ENCODE measurements around the gene DIAPH3.

GRCh38 chr13:60047918-60048317 lies 115.8 kb downstream of the DIAPH3 start:
- TF ChIP-seq CTCF (IDR thresholded peaks at IDR 0.05) (no peak), POLR2A (IDR thresholded peaks at IDR 0.05) (no peak)

All from prostate gland (tissue), 2 donors.